ENCODE data around the gene MINPP1. TPM values are rescaled to one million over a fixed set of nuclear protein-coding genes. Genes with fewer than 3 reads are reported as not detected.

MINPP1 gene
- total and polyA plus RNA-seq, 5 donors = 6.0 to 8.1 (median 6.8) TPM

DNA sequence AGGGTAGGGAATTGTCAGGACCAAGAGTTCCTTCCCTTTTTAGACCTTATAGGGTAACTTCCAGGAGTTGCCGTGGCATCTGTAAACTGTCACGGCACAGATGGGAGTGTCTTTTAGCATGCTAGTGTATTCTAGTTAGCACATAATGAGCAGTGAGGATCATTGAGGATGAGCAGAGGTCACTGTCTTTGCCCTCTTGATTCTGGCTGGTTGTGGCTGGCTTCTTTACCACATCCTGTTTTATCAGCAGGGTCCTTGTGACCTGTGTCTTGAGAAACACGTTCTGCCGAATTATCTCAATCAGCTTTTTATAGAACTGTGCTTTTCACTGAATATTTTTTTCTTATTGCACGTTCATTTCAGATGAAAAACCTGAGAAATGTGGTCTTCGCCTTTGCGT is 41.5 kb downstream of the MINPP1 start:
- ATAC-seq (peak in 1 of 2 donors; percentile 36), DNase-seq (no peak)
- Histone ChIP-seq H3K4me3 (ENCODE audit: low read length) (no peak overlapping the region), H3K4me1 (ENCODE audit: control insufficient read depth, insufficient read depth, low read length) (no peaks in the 10 kb centered on the region), H3K9me3 (ENCODE audit: control insufficient read depth, low read length) (no peaks in the 10 kb centered on the region), H3K27ac (ENCODE audit: low read length) (no peak overlapping the region), H3K27me3 (ENCODE audit: control insufficient read depth, insufficient read depth) (no peaks in the 10 kb centered on the region)
- WGBS = 72% methylated on average over 7 of the region's 7 CpGs
- intact Hi-C loops (cut with DNase I) = no loop called here

DNA sequence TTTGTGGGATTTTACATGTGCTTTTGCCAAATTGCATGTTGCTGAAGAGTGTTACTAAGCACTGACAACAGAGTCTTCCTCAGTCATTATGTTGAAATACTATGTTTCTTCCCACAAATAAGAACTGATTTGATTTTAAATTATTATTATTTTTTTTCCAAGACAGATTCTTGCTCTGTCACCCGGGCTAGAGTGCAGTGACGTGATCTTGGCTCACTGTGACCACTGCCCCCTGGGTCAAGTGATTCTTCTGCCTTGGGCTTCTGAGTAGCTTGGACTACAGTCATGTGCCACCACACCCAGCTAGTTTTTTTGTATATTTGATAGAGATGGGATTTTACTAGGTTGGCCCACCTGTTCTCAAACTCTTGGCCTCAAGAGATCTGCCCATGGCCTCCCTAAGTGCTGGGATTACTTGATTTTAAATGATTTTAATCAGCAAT is 42.3 kb downstream of the MINPP1 start:
- DNase-seq (peak in 1 of 3 donors; percentile 25), ATAC-seq (no peak)
- WGBS = 67% methylated on average over 2 of the region's 2 CpGs

DNA sequence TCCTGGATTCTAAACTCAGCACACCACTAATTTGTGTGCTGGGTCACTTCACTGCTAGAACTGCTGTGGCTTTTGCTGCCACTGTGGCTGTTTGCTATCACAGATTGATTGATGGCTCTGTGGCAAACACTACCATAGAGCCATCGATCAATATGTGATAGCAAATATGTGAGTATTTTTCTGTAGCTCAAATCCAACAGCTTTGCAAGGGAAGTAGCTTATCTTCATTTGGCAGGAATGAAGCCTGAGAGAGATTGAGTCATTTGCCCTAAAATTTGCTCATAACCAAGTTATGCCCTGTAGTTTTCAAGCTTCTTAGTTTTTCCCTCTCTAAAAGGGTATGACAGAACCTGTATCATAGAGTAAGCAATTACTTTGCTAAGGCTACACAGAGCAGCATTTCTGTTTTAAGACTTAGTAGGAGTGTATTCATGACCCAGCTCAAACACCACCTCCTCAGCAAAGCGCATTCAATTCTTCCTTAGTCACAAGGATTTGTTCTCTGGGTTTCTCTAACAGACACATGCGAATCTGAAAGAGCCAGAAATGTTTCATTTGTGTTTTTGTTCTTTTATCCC is 43.1 kb downstream of the MINPP1 start:
- intact Hi-C loops (cut with DNase I) = no loop called here
- Histone ChIP-seq H3K27me3 (ENCODE audit: control insufficient read depth, insufficient read depth) (no peaks in the 10 kb centered on the region), H3K4me1 (ENCODE audit: control insufficient read depth, insufficient read depth, low read length) (no peaks in the 10 kb centered on the region), H3K27ac (ENCODE audit: low read length) (no peak overlapping the region), H3K4me3 (ENCODE audit: low read length) (no peak overlapping the region), H3K9me3 (ENCODE audit: control insufficient read depth, low read length) (no peaks in the 10 kb centered on the region)
- ATAC-seq (peak in 1 of 2 donors; percentile 41), DNase-seq (no peak)
- 70% methylated on average over 3 of the region's 3 CpGs for WGBS

More for the DNA sequence above, 42.3 kb downstream of the MINPP1 start:
- Histone ChIP-seq H3K9me3 (ENCODE audit: control insufficient read depth, low read length) (no peaks in the 10 kb centered on the region), H3K27ac (ENCODE audit: low read length) (no peak overlapping the region), H3K4me3 (ENCODE audit: low read length) (no peak overlapping the region), H3K4me1 (ENCODE audit: control insufficient read depth, insufficient read depth, low read length) (no peaks in the 10 kb centered on the region), H3K27me3 (ENCODE audit: control insufficient read depth, insufficient read depth) (no peaks in the 10 kb centered on the region)
- intact Hi-C loops (cut with DNase I) = no loop called here

DNA sequence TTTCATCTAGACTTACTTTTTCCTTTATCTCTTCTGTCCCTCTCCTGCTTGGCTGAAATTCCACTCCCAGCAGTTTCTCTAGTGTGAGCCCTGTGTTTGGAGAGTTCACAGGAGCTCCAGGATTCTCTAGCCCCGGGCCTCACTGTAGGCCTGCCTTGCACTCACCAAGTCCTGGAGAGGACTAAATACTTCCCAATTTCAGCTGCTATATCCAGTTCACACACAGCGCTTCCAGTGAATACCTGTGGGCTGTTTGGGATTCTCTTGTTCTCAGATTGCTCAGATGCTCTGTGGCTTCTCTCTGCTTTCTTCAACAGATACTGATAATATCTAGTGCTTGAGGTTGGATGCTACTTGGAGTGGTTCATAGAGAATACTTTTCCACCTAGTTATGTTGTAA is 46.0 kb downstream of the MINPP1 start:
- DNase-seq = no peak
- Histone ChIP-seq H3K4me3 (ENCODE audit: low read length) (no peak overlapping the region), H3K4me1 (ENCODE audit: control insufficient read depth, insufficient read depth, low read length) (no peaks in the 10 kb centered on the region), H3K9me3 (ENCODE audit: control insufficient read depth, low read length) (no peaks in the 10 kb centered on the region), H3K27ac (ENCODE audit: low read length) (no peak overlapping the region), H3K27me3 (ENCODE audit: control insufficient read depth, insufficient read depth) (no peaks in the 10 kb centered on the region)
- WGBS = 62% methylated on average over 2 of the region's 2 CpGs
- intact Hi-C loops (cut with DNase I) = no loop called here
- ATAC-seq = no peak

DNA sequence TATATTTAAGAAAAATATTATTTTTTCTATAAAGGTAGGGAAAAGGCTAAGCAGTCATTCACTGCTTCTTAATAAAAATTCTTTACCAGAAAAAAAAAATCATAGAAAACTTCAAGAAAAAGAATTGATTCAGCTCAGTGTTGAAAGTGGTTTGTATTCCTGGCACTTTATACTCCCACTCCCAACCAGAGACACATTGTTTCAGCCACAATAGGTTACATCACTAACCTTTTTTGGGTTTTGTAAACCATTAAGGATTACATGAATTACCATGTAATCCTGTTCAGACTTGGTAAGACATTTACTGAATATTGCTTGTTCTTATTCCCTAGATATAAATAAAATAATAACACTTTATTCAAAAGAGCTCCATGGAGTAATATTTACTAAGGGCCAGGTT is 46.6 kb downstream of the MINPP1 start:
- H3K4me1 ChIP-seq (ENCODE audit: control insufficient read depth, insufficient read depth, low read length) = no peaks in the 10 kb centered on the region
- intact Hi-C loops (cut with DNase I) = no loop called here
- H3K9me3 ChIP-seq (ENCODE audit: control insufficient read depth, low read length) = no peaks in the 10 kb centered on the region
- H3K4me3 ChIP-seq (ENCODE audit: low read length) = no peak overlapping the region
- no peak for DNase-seq
- H3K27me3 ChIP-seq (ENCODE audit: control insufficient read depth, insufficient read depth) = no peaks in the 10 kb centered on the region
- ATAC-seq = no peak
- no peak overlapping the region for H3K27ac ChIP-seq (ENCODE audit: low read length)

DNA sequence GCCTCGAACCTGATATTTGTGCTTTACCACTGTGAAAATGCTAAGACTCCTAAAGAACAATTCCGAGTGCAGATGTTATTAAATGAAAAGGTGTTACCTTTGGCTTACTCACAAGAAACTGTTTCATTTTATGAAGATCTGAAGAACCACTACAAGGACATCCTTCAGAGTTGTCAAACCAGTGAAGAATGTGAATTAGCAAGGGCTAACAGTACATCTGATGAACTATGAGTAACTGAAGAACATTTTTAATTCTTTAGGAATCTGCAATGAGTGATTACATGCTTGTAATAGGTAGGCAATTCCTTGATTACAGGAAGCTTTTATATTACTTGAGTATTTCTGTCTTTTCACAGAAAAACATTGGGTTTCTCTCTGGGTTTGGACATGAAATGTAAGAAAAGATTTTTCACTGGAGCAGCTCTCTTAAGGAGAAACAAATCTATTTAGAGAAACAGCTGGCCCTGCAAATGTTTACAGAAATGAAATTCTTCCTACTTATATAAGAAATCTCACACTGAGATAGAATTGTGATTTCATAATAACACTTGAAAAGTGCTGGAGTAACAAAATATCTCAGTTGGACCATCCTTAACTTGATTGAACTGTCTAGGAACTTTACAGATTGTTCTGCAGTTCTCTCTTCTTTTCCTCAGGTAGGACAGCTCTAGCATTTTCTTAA is 47.7 kb downstream of the MINPP1 start:
- no peak overlapping the region for H3K27ac ChIP-seq (ENCODE audit: low read length)

DNA sequence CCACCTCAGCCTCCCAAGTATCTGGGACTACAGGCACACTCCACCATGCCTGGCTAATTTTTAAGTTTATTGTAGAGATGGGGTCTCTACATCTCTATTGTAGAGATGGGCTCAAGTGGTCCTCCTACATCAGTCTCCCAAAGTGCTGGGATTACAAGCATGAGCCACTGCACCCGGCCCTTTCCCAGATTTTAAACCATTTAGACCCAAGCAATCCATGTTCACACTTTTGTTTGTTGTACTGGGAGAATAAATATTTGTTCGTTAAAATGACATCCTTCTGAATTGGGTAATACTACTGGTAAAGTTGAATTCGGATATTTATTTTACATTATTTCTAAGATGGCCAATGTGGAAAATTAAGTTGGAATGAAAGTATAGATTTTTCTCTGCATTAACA is 52.7 kb downstream of the MINPP1 start:
- ATAC-seq = no peak

More for the DNA sequence above, 47.7 kb downstream of the MINPP1 start:
- no peaks in the 10 kb centered on the region for H3K4me1 ChIP-seq (ENCODE audit: control insufficient read depth, insufficient read depth, low read length)
- H3K9me3 ChIP-seq (ENCODE audit: control insufficient read depth, low read length) = no peaks in the 10 kb centered on the region
- DNase-seq (no peak), ATAC-seq (no peak)
- no peaks in the 10 kb centered on the region for H3K27me3 ChIP-seq (ENCODE audit: control insufficient read depth, insufficient read depth)
- H3K4me3 ChIP-seq (ENCODE audit: low read length) = no peak overlapping the region
- intact Hi-C loops (cut with DNase I) = no loop called here
- WGBS = 90% methylated on average over 2 of the region's 2 CpGs

DNA sequence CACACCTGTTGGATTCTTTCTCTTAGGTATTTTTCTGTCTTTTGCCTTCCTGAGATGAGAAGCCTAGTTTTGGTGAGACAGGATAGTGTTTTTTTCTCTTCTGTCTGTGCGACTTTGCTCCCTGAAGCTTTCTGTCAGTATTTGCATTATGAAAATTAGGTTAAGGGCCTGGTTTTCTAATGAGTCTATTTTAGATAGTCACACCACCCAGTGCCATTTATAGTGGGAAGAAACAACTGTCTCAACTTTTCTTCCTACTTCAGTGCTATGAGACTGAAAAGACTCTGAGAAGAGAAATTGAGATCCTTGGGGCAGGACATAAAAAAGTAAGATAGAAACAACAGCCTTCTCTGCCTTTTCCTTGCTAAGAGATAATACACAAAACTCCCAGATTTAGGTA is 53.6 kb downstream of the MINPP1 start:
- Histone ChIP-seq H3K4me3 (ENCODE audit: low read length) (no peak overlapping the region), H3K27ac (ENCODE audit: low read length) (no peak overlapping the region), H3K27me3 (ENCODE audit: control insufficient read depth, insufficient read depth) (no peaks in the 10 kb centered on the region), H3K4me1 (ENCODE audit: control insufficient read depth, insufficient read depth, low read length) (no peaks in the 10 kb centered on the region), H3K9me3 (ENCODE audit: control insufficient read depth, low read length) (no peaks in the 10 kb centered on the region)
- ATAC-seq (no peak), DNase-seq (no peak)
- WGBS = 94% methylated on average over 1 of the region's 1 CpG
- intact Hi-C loops (cut with DNase I) = no loop called here

More for the DNA sequence above, 52.7 kb downstream of the MINPP1 start:
- Histone ChIP-seq H3K4me3 (ENCODE audit: low read length) (no peak overlapping the region), H3K27ac (ENCODE audit: low read length) (no peak overlapping the region), H3K27me3 (ENCODE audit: control insufficient read depth, insufficient read depth) (no peaks in the 10 kb centered on the region), H3K9me3 (ENCODE audit: control insufficient read depth, low read length) (no peaks in the 10 kb centered on the region), H3K4me1 (ENCODE audit: control insufficient read depth, insufficient read depth, low read length) (no peaks in the 10 kb centered on the region)
- intact Hi-C loops (cut with DNase I) = no loop called here
- no peak for DNase-seq
- 97% methylated on average over 3 of the region's 3 CpGs for WGBS

DNA sequence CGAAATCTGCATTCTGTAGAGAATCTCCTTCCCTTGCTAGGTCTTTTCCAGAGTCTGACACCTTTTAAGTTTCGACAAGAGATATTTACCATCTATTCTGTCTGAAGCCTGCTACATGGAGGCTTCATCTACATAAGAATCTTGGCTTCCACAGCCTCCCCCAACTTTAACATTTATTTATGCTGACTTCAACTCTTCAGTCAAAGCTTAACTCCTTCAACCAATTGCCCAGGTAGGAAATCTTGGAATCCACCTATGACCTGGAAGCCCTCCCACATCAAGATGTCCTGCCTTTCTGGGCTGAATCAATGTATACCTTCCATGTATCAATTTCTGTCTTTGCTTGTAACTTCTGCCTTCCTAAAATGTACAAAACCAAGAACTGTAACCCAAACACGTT is 54.7 kb downstream of the MINPP1 start:
- no peak overlapping the region for H3K4me3 ChIP-seq (ENCODE audit: low read length)
- H3K9me3 ChIP-seq (ENCODE audit: control insufficient read depth, low read length) = no peaks in the 10 kb centered on the region
- H3K27me3 ChIP-seq (ENCODE audit: control insufficient read depth, insufficient read depth) = no peaks in the 10 kb centered on the region
- no peaks in the 10 kb centered on the region for H3K4me1 ChIP-seq (ENCODE audit: control insufficient read depth, insufficient read depth, low read length)
- DNase-seq (no peak), ATAC-seq (no peak)
- intact Hi-C loops (cut with DNase I) = no loop called here
- H3K27ac ChIP-seq (ENCODE audit: low read length) = no peak overlapping the region
- WGBS = 57% methylated on average over 3 of the region's 3 CpGs

DNA sequence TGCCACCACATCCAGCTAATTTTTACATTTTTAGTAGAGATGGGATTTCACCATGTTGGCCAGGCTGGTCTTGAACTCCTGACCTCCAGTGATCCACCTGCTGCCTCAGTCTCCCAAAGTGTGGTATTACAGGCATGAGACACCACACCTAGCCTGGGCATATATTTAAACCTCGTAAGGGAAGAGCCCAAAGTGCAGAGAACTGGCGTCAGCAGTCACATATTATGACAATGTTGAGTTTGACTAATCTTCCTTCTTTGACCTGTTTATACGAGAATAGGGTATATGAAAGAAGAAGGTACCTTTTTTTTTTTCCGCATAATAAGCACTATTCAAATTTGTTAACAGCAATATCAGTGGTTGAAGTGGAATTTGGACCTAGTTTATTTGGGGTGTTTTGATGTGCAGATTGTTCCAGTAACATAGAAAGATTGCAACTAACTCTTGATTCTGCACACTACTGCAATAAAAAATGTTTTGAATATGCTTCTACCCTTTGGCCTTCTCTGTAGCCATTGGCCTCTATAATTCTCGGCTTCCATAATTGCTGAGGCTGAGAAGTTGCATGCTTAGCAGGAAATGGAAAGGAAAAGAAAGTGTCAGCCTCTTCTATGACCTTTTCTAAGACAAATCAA is 55.9 kb downstream of the MINPP1 start:
- Histone ChIP-seq H3K27ac (ENCODE audit: low read length) (no peak overlapping the region), H3K9me3 (ENCODE audit: control insufficient read depth, low read length) (no peaks in the 10 kb centered on the region), H3K4me3 (ENCODE audit: low read length) (no peak overlapping the region), H3K27me3 (ENCODE audit: control insufficient read depth, insufficient read depth) (no peaks in the 10 kb centered on the region), H3K4me1 (ENCODE audit: control insufficient read depth, insufficient read depth, low read length) (no peaks in the 10 kb centered on the region)
- intact Hi-C loops (cut with DNase I) = no loop called here
- 87% methylated on average over 5 of the region's 5 CpGs for WGBS
- no peak for ATAC-seq
- no peak for DNase-seq

DNA sequence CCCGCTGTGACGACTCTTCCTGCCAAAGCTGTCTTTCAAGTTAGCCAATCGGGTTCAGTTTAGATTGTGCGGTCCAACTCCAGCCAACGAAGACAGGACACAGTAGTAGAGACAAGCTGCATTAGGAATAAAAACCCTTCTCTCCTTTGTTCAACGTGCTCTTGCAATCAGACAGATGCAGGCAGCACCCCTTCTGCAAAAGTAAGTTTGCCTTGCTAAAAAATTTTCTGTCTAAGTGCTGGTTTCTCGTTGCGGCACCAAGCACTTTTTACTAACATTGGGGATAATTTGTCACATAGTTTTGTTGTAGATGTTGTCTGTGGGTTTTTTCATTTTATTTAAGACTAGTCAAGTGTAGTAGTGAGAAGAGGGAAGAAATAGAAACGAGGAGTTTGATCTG is 58.1 kb downstream of the MINPP1 start:
- Histone ChIP-seq H3K27ac (ENCODE audit: low read length) (no peak overlapping the region), H3K4me3 (ENCODE audit: low read length) (no peak overlapping the region), H3K27me3 (ENCODE audit: control insufficient read depth, insufficient read depth) (no peaks in the 10 kb centered on the region), H3K9me3 (ENCODE audit: control insufficient read depth, low read length) (no peaks in the 10 kb centered on the region), H3K4me1 (ENCODE audit: control insufficient read depth, insufficient read depth, low read length) (no peaks in the 10 kb centered on the region)
- 90% methylated on average over 9 of the region's 9 CpGs for WGBS
- DNase-seq (no peak), ATAC-seq (no peak)
- intact Hi-C loops (cut with DNase I) = no loop called here
